NOMO-1 (cell line): ENCODE measurements around the gene ERICH6B.
A peak's percentile ranks its signal among the peaks of the same experiment; 100 is the strongest.
"Not testable (repeated sequence)": the region's sequence is repeated elsewhere in the genome, so short reads cannot be mapped to it uniquely, and the experiment has no call there.

Experiments
- DNase-seq, 2 experiments: peaks; one replicate each; lab custom pipeline; 2025; ENCODE audit not compliant: unreplicated experiment in 2 of 2; lab: John Stamatoyannopoulos, UW

The ERICH6B gene

DNA sequence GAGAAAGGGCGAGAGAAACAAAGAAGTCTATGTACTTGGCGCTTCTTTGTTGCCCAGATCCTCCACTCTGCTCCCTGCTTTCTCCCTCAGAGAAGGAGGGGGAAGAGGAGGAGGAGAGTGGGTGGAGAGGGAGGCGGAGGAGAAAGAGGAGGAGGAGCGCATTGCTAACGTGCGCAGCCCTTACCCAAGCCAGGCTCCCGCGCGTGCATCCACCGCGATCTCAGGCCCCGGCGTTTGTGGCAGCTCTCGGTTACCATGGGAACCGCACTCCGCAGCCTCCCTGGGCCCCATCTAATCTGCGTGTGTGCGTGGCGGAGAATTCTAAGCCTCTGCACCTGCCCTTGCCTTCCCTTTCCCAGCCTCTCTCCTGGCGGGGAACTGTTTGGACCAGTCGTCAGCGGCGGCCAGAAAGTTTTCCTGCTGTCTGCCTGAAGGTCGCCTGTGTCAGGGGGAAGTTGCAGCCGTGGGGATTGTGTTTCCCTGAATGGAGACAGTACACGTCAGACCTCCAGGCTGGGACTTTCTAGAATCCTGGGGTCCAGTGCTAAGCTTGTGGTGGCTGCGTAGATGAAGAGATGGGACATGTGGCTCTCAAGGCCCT, at the start of gene ERICH6B:
Gene ERICH6B (minus strand): TSS at position 239 of the 601 bp plus-strand sequence. CDS start 18,734 bp downstream, outside the sequence.
- no peak for DNase-seq

DNA sequence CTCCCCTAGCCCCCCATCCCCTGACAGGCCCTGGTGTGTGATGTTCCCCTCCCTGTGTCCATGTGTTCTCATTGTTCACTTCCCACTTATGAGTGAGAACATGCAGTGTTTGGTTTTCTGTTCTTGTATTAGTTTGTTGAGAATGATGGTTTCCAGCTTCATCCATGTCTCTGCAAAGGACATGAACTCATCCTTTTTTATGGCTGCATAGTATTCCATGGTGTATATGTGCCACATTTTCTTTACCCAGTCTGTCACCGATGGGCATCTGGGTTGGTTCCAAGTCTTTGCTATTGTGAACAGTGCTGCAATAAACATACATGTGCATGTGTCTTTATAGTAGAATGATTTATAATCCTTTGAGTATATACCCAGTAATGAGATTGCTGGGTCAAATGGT, 47.4 kb upstream of the ERICH6B start:
- DNase-seq: not testable (repeated sequence)

DNA sequence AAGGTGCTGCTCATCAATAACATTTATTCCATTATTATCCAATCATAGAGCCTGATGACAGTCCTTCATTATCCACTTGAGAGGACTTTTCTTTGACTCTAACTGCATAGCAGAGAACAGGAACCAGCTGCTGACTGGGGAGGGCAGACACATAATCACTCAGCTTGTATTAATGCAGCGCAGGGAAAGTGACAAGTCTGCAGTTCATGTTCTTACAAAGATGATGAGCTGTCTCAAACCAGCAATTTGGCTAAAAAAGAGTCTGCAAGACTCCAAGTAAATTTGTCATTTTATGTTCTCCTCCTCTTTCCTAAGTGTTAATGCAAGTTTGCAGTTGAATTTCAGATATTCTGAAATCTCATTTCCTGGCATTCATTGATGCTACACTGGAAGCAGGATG, 46.6 kb upstream of the ERICH6B start:
- DNase-seq: no peak

DNA sequence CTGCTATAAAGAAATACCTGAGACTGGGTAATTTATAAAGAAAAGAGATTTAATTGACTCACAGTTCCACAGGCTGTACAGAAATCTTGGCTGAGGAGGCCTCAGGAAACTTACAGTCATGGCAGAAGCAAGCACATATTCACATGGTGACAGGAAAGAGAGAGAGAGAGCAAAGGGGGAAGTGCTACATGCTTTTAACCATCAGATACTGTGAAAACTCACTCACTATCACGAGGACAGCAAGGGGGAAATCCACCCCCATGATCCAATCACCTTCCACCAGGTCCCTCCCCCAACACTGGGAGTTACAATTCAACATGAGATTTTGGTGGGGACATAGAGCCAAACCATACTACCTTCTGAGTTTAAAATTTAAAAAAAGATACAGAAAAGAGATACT, 44.9 kb upstream of the ERICH6B start:
- DNase-seq: not testable (repeated sequence)

DNA sequence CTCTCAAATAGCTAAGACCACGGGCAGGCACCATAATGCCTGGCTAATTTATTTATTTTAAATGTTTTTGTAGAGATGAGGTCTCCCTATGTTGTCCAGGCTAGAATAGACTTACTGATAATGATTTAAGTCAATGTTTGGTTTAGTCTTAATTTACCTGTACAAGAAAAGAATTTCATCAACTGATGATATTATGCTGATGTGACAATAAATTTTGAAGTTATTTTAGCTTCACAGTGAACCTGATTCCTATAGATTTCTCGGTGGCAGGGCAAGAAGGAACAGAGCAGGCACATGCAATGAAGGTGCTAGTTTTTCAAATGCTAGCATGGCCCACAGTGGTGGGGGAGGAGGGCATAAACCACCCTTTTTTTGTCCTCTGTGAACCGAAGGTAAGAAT, 44.0 kb upstream of the ERICH6B start:
- DNase-seq: no peak

DNA sequence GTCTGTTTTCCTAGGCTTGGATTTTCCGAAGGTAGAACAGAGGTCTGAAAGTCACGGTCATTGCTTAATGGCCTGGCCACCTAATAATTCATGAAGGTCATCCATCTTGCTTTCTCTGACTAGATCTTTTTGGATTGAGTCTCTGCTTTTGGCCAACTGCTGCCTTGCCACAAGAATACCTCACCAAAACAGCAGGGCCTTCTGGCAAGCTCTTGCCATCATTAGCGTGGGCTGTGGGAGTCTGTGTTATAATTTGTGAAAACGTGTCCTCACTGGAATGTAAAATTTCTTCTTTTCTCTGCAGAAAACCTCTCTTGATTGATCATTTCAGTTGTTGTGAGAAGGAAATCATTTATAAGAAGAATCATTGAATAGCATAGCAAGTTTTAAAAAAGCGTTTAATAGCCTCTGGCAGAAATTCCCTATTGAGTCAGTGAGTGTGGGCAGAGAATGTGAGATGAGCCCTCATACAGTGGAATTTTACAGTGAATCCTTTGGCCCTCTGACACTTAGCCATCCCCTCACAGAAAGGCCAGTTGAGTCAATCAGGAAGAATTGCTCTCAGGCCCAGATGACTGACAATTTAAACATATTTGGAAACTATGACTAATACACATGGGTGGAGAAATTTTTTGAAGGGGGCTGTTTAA, 43.2 kb upstream of the ERICH6B start:
- DNase-seq: no peak

DNA sequence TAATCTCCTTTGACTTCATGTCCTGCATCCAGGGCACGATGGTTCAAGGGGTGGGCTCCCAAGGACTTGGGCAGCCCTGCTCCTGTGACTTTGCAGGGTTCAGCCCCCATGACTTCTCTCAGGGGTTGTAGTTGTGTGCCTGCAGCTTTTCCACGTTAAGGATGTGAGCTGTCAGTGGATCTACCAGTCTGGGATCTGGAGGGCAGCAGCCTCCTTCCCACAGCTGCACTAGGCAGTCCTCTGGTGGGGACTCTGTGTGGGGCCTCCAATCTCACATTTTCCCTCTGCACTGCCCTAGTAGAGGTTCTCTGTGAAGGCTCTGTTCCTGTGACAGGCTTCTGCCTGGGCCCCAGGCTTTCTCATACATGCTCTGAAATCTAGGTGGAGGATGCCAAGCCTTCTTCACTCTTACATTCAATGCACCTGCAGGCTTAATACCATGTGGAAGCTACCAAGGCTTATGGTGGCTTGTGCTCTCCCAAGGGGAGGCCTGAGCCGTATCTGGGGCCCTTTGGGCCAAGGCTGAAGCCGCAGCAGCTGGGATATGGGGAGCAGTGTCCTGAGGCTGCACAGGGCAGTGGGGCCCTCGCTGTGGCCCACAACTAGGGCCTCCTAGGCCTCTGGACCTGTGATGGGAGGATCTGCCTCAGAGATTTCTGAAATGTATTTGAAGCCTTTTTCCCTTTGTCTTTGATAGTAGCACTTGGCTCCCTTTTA, 39.3 kb upstream of the ERICH6B start:
- no peak for DNase-seq

DNA sequence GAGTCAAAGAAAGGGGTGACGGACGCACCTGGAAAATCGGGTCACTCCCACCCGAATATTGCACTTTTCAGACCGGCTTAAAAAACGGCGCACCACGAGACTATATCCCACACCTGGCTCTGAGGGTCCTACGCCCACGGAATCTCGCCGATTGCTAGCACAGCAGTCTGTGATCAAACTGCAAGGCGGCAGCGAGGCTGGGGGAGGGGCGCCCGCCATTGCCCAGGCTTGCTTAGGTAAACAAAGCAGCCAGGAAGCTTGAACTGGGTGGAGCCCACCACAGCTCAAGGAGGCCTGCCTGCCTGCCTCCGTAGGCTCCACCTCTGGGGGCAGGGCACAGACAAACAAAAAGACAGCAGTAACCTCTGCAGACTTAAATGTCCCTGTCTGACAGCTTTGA, 29.7 kb upstream of the ERICH6B start:
- not testable (repeated sequence) for DNase-seq

DNA sequence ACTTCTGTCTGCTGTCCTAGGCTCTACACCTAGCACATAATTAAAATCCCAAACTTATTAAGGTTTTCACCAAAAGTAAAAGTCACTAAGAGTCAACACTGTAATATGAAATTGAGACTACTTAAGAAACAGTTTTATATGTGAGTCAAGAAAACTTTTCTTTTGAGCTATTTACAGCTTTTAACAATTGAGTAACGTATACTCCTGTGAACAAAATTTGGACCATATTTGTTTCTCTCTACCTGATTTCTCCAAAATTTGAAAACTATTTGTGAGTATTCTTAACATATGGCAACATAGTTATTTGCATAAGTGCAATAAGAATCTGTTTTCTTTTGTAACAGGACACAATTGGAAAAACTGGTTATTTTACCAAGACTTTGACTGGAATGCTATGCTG, 26.6 kb upstream of the ERICH6B start:
- not testable (repeated sequence) for DNase-seq

DNA sequence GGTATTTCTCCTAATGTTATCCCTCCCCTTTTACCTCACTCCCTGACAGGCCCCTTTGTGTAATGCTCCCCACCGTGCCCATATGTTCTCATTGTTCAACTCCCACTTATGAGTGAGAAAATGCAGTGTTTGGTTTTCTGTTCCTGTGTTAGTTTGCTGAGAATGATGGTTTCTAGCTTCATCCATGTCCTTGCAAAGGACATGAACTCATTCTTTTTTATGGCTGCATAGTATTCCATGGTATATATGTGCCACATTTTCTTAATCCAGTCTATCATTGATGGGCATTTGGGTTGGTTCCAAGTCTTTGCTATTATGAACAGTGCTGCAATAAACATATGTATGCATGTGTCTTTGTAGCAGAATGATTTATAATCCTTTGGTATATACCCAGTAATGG, 19.8 kb upstream of the ERICH6B start:
- DNase-seq: not testable (repeated sequence)

DNA sequence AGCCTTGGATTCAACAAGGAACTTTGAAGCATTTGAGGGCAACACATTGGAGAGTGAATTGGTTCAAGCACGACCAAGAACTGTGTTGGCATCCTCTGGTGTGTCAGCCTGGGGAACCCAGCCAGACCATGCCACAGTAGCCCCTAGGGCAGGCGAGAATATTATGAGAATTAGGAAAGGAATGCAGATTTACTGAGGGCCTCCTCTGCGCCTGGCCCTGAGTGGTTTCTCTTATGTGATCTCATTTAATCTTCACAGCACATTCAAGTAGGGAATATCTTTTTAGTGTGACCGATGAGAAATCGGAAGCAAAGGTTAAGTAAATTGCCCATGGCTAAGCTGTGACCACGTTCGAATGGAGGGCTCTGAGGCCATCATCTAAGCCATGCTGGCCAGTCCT, 15.3 kb upstream of the ERICH6B start:
- no peak for DNase-seq

DNA sequence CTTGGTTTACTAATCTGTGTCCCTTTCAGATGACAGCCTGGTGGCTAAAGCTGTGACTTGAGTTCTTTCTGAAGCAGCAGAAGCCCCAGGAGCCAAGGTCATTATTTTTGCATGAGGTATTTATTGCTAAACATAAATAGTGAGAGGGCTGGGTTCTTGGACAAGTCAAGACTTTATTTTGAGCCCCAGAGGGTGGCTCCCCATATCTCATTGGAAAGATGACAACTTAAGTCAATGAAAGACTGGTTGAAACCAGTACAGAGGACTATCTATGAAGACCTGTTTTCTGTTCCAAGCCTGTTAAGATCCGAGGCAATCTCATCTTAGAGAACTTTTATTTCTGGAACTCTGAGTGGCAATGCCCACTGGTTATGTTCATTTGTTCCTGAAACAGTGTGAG, 14.4 kb upstream of the ERICH6B start:
- DNase-seq: no peak

DNA sequence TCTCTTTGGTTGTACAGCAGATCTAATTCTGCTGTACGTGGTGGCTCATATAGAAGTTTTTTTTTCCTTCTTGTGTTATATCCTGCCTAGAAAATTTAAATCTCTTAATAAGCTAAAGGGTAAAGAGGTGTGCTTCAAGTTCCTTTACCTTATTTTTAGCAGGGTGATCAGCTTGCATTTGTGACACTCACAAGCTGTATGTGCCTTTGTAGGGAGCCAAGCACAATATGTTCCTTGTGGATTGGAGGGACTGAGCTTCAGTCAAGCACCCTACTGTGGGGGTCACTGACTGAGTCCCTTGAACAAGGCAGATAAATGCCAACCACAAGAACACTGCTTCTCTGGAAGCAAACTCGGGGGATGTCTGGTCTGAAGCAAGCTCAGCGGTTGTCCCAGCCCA, 12.6 kb upstream of the ERICH6B start:
- no peak for DNase-seq

DNA sequence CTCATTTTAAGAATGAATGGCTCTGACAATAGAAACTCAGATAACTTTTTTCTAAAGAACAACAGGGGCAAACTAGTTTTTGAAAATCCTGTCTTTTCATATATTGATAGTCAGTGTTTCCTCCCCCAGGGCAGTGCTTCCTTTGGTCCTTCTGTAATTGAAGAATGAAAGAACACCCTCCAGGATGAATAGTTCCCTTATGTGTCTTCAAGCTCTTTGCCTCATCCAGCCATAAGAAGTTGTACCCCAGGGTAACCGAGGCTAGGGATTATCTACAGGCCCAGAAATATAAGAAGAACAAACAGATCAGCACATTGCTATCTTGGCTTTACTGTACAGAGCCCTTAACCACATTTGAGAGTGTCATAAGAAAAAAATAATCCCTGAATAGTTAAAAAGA, 12.1 kb upstream of the ERICH6B start:
- DNase-seq: no peak

DNA sequence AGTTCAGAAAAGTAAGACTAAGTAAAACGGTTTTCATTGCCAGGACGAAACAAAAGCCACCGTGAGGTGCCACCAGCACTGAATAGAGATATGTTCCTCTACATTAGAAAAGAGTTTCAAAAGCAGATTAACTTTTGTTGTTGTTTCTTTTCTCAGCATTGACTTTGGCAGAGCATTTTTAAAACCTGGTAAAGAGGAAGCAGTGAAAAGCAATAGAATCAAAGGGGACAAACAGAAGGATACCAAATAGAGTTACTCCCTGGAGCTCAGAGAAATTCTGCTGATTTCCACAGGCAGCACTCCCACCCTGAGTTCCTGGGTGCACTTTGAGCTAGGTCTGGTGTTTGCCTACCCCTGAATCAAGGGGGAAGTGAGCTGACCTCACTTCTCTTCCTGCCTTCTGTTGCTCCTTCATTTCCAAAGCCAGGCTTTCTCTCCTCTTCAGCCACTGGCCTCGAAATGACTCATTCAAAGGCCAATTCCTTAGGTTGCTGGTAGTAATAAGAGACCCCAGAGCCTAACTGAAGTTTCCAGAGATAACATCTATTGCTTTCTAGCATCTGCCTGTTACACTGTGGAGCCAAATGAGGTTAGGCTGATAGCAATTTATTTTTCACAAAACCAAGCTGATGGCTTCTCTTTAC, 11.3 kb upstream of the ERICH6B start:
- DNase-seq: peak in 1 of 2 experiments; percentile 28

DNA sequence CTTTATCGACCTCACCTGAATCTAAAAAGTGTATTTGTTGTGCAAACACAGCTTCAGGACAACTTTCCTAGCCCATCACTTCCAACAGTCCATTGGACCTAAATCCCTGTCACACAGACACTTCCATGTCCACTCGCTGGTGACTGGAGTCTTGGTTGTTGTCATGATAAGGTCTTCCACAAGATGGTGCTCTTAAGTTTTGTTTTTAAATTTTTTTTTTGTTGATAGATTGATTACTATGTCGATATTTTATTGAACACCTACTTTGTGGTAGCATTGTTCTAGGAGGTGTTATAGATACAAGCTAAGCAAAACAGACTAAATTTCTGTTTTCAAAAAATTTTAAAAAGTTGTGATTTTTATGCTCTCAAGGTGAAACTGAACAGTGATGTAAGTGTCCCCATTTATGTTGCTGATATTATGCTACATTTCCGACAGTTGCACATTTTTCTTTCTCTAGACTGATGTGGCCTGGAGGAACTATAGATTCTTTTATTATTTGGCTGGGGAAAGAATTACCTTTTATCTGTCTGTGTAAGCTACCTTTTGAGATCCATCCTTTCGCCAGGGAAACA, 8.1 kb upstream of the ERICH6B start:
- DNase-seq: peak in 1 of 2 experiments; percentile 8

DNA sequence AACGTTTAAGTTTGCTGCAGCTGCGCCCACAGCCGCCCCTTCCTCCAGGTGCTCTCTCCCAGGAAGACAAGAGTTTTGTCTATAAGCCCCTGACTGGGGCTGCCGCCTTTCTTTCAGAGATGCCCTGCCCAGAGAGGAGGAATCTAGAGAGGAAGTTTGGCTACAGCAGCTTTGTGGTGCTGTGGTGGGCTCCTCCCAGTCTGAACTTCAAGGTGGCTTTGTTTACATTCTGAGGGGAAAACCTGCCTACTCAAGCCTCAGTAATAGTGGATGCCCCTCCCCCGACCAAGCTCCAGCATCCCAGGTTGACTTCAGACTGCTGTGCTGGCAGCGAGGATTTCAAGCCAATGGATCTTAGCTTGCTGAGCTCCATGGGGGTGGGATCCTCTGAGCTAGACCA, 6.4 kb upstream of the ERICH6B start:
- no peak for DNase-seq

DNA sequence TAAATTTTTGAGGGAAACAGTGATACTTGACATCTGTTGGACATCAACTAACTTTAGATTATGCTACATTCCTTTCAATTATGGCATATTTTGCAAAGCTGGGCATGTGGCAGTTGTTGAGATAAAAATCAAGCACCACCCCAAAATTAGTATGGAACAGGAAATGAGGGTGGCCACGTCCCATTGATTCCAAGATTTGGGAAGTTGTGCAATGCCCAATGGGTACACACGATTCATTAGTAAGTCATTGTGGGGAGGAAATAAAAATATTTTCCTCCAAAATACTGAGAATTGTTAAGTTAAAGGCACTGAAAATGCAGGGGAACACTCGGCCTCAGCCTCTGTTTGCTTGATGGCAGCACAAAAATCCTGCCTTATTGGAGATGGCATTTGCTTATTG, 7.6 kb downstream of the ERICH6B start:
- DNase-seq: no peak

DNA sequence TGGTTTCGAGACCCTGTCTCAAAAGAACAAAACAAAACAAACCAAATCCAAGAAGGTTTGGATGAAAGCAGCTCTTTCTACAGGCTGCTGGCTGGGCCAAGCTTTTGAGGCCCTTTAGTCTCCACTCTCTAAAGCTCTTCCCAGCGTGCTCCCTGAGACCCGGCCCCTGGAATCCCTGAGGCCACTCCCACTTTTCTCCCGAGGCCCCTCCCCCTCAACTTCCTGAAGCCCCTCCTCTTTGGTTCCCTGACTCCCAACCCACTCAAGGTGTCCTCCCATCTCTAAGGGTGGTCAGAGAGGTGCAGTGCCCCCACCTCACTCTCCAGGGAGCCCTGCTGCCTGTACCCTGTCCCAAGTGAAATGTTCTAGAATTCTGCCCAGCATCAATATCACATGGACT, 10.6 kb downstream of the ERICH6B start:
- DNase-seq: no peak

DNA sequence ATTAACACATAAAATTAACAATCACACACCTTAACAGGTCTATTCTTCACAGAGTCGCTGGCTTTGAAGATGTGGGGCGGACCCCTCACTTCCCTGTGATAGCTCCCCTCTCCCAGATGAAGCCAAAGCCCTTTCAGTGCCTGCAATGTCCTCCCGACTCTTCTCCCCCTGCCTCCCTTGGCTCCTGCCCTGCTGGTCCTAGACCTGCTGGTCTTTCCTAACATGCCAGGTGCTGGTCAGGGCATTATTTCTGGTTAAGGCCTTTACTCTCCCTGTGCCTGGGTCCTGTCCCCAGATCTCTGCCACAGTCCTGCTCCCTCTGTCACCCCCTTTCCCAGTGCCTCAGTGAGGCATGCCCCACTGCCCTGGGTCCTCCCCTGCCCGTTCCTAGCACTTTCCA, 12.2 kb downstream of the ERICH6B start:
- no peak for DNase-seq
